HCT116 (cell line): ENCODE data around the gene RALGPS1.

ENCODE experiments used
- CEBPB ChIP-seq: IDR thresholded peaks from 2 replicates; pipeline ENCODE4 v1.6.1; 2012; ENCODE audit warnings: low read depth
- EGR1 ChIP-seq: IDR thresholded peaks from 2 replicates; pipeline ENCODE4 v1.6.1; 2012; ENCODE audit warnings: low read depth
- EZH2phosphoT487 ChIP-seq: fragments of 200-600 bp; IDR thresholded peaks from 2 replicates; pipeline ENCODE4 v1.6.1; 2018; ENCODE audit warnings: antibody characterized with exemption, borderline replicate concordance
- FOSL1 ChIP-seq: IDR thresholded peaks from 2 replicates; pipeline ENCODE4 v1.6.1; 2012; ENCODE audit warnings: low read depth
- POLR2A ChIP-seq: IDR thresholded peaks from 2 replicates; pipeline ENCODE4 v1.7.0; 2011; ENCODE audit warnings: borderline replicate concordance; ENCODE audit not compliant: insufficient read depth, insufficient read length; ENCODE audit errors: extremely low read depth
- SP1 ChIP-seq: IDR thresholded peaks from 2 replicates; pipeline ENCODE4 v1.6.1; 2012; ENCODE audit warnings: low read depth
- TCF7L2 ChIP-seq: IDR thresholded peaks from 2 replicates; pipeline ENCODE4 v1.7.0; 2011; ENCODE audit warnings: borderline replicate concordance, inconsistent platforms; ENCODE audit not compliant: insufficient read depth, insufficient read length; ENCODE audit errors: extremely low read depth
- TF ChIP-seq, protein P1 (sequence below), 3 experiments: fragments of 200-600 bp in 1 of 3; sonication (generic) in 1 of 3; IDR thresholded peaks in 2 of 3; conservative IDR thresholded peaks in 1 of 3; 2 replicates each; pipeline ENCODE4 v1.5.1; 2012 to 2017; ENCODE audit warnings: low read depth in 2 of 3, low read length in 2 of 3, antibody characterized with exemption in 1 of 3, borderline replicate concordance in 1 of 3, control low read depth in 1 of 3, mild to moderate bottlenecking in 1 of 3, mixed read lengths in 1 of 3, mixed run types in 1 of 3, moderate library complexity in 1 of 3; ENCODE audit not compliant: insufficient read depth in 1 of 3

DNA sequence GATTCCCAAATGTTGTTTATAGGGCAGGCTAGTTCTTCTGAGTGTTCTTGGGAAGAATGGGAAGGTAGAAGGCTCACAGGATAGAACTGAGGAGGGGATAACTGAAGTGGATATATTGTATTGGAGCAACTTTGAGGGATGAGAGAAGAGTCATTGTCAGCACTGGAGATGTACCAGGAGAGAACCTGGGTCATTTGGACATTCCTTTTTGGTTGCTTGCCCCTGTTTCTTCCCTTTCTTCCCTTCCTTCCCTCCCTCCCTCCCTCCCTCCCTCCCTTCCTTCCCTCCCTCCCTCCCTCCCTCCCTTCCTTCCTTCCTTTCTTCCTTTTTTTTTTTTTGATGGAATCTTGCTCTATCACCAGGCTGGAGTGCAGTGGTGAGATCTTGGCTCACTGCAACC is 45.3 kb downstream of the RALGPS1 start:
- TF ChIP-seq, protein P1, sequence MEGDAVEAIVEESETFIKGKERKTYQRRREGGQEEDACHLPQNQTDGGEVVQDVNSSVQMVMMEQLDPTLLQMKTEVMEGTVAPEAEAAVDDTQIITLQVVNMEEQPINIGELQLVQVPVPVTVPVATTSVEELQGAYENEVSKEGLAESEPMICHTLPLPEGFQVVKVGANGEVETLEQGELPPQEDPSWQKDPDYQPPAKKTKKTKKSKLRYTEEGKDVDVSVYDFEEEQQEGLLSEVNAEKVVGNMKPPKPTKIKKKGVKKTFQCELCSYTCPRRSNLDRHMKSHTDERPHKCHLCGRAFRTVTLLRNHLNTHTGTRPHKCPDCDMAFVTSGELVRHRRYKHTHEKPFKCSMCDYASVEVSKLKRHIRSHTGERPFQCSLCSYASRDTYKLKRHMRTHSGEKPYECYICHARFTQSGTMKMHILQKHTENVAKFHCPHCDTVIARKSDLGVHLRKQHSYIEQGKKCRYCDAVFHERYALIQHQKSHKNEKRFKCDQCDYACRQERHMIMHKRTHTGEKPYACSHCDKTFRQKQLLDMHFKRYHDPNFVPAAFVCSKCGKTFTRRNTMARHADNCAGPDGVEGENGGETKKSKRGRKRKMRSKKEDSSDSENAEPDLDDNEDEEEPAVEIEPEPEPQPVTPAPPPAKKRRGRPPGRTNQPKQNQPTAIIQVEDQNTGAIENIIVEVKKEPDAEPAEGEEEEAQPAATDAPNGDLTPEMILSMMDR (IDR thresholded peaks at IDR 0.05 in 2 of 3, conservative IDR thresholded peaks at IDR 0.05 in 1 of 3; ENCODE audit: borderline replicate concordance in 1 of 3, insufficient read depth in 1 of 3, low read depth in 2 of 3, low read length in 2 of 3), result no peak
- TF ChIP-seq CEBPB, result no peak
- no peak for TF ChIP-seq POLR2A
- TF ChIP-seq SP1, result no peak
- TF ChIP-seq FOSL1, result no peak
- TF ChIP-seq EGR1, result no peak
- no peak for TF ChIP-seq TCF7L2
- TF ChIP-seq EZH2phosphoT487, result no peak
